Activated CD8-positive, alpha-beta T cell treated with anti-CD3 and anti-CD28 coated beads for 36 hours (primary cell): ENCODE results near the gene SETX. TPM values are rescaled to one million over a fixed set of nuclear protein-coding genes. Genes with fewer than 3 reads are reported as not detected.

ENCODE experiments used
- ATAC-seq: fragments of 200-7000 bp; cut with Tn5 transposase; one replicate; pipeline ENCODE4 v1.10.0; 2021; ENCODE audit warnings: mild to moderate bottlenecking, moderate library complexity
- CTCF ChIA-PET: fragments of 350-600 bp; sonication (Branson Sonifier 250); formaldehyde crosslinking; loops from one replicate; lab custom pipeline; 2021; ENCODE audit warnings: antibody characterized with exemption; lab: Charles Lee
- POLR2A ChIA-PET: fragments of 350-600 bp; sonication (Branson Sonifier 250); formaldehyde crosslinking; loops from one replicate; lab custom pipeline; 2021; ENCODE audit warnings: antibody characterized with exemption; lab: Charles Lee
- DNase-seq: peaks from one replicate; pipeline ENCODE4 v3.0.0-alpha.2; 2020
- H3K27ac Mint-ChIP-seq: one replicate; pipeline ENCODE4 v1.8.0; 2021; ENCODE audit warnings: mild to moderate bottlenecking, mixed read lengths
- H3K27me3 Mint-ChIP-seq: one replicate; pipeline ENCODE4 v1.8.0; 2021; ENCODE audit warnings: mixed read lengths
- H3K36me3 Mint-ChIP-seq: one replicate; pipeline ENCODE4 v1.8.0; 2021; ENCODE audit warnings: low read depth, mixed read lengths
- H3K4me1 Mint-ChIP-seq: one replicate; pipeline ENCODE4 v1.8.0; 2021; ENCODE audit warnings: low read depth, mixed read lengths
- H3K4me3 Mint-ChIP-seq: one replicate; pipeline ENCODE4 v1.8.0; 2021; ENCODE audit warnings: mild to moderate bottlenecking, moderate library complexity, mixed read lengths
- H3K9me3 Mint-ChIP-seq: one replicate; pipeline ENCODE4 v1.8.0; 2021; ENCODE audit warnings: mixed read lengths
- intact Hi-C: fragments of 100-400 bp; cut with micrococcal nuclease; formaldehyde crosslinking; loops from one replicate; pipeline ENCODE4 v1.10.0; 2022
- total RNA-seq, 2 experiments: library from RNA; stranded (reverse); gene quantifications; one replicate each; pipeline ENCODE4 v1.2.3, GENCODE V29; 2021
- TF ChIP-seq, protein P1 (sequence below): fragments of 200-600 bp; IDR thresholded peaks from one replicate; pipeline ENCODE4 v1.8.0; 2022; ENCODE audit warnings: antibody characterized with exemption, mild to moderate bottlenecking

The SETX gene
- total RNA-seq, 2 experiments from 2014 or later, result 32.6 to 33.8 TPM

DNA sequence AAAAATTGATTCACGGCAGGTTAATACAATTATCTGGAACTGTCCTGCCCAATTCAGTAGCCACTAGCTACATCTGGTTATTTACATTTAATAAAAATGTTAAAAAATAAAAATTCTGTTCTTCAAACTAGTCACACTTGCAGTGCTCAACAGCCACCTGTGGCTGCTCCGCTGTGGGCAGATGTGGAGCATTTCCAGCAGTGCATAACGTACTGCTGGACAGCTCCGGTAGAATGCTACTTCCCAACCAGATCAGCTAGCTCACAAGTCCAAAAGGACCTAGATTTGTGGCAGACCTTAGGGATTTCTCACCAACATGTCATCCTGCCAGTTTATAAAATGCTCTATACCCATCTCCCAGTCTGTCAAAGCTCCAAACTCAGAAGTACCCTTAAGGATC lies 42.8 kb downstream of the SETX start:
- no peaks in the 10 kb centered on the region for H3K27me3 Mint-ChIP-seq
- H3K36me3 Mint-ChIP-seq, result peaks cover 39% of the 10 kb centered on the region
- peaks cover 17% of the 10 kb centered on the region for H3K4me1 Mint-ChIP-seq
- intact Hi-C loops, result no loop called here
- ChIA-PET POLR2A (interaction anchor here (0.9 to 1.2 kb wide), 2 partner anchors 20 to 25 kb away, joined by 3 to 4 read pairs; no protein-coding TSS in a partner anchor), CTCF (interaction anchor here (1.4 kb wide), 1 partner anchor 59 kb away, joined by 4 read pairs; no protein-coding TSS in a partner anchor)
- TF ChIP-seq, protein P1, sequence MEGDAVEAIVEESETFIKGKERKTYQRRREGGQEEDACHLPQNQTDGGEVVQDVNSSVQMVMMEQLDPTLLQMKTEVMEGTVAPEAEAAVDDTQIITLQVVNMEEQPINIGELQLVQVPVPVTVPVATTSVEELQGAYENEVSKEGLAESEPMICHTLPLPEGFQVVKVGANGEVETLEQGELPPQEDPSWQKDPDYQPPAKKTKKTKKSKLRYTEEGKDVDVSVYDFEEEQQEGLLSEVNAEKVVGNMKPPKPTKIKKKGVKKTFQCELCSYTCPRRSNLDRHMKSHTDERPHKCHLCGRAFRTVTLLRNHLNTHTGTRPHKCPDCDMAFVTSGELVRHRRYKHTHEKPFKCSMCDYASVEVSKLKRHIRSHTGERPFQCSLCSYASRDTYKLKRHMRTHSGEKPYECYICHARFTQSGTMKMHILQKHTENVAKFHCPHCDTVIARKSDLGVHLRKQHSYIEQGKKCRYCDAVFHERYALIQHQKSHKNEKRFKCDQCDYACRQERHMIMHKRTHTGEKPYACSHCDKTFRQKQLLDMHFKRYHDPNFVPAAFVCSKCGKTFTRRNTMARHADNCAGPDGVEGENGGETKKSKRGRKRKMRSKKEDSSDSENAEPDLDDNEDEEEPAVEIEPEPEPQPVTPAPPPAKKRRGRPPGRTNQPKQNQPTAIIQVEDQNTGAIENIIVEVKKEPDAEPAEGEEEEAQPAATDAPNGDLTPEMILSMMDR, result no peak
- H3K9me3 Mint-ChIP-seq, result no peaks in the 10 kb centered on the region
- ATAC-seq, result no peak
- DNase-seq, result no peak
- H3K4me3 Mint-ChIP-seq, result no peak overlapping the region
- no peak overlapping the region for H3K27ac Mint-ChIP-seq

DNA sequence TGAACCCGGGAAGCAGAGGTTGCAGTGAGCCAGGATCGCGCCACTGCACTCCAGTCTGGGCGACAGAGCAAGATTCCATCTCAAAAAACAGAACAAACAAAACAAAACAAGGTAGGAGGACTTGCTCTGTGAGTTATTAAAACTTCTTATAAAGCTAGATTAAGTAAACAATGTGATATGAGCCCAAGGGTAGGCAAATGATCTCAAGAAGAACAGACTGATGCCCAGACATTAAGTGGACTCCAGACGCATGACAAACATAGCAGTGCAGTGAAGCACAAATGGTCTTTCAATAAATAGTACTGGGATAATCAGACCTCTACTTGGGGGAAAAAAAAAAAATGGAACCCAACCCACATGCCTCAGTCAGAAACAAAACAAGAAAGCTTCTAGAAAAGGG lies 45.7 kb downstream of the SETX start:
- intact Hi-C loops, result no loop called here
- Mint-ChIP-seq H3K27me3 (no peaks in the 10 kb centered on the region), H3K9me3 (no peaks in the 10 kb centered on the region), H3K36me3 (peaks cover 47% of the 10 kb centered on the region), H3K27ac (peak overlapping the region; percentile 27), H3K4me1 (peaks cover 18% of the 10 kb centered on the region), H3K4me3 (no peak overlapping the region)
- DNase-seq, result no peak
- TF ChIP-seq, protein P1, result no peak
- ChIA-PET CTCF (interaction anchor here (0.9 to 3.0 kb wide), 4 partner anchors 9 to 50 kb away, joined by 3 to 13 read pairs (median 4); no protein-coding TSS in a partner anchor), POLR2A (no interaction called here)
- ATAC-seq, result no peak

DNA sequence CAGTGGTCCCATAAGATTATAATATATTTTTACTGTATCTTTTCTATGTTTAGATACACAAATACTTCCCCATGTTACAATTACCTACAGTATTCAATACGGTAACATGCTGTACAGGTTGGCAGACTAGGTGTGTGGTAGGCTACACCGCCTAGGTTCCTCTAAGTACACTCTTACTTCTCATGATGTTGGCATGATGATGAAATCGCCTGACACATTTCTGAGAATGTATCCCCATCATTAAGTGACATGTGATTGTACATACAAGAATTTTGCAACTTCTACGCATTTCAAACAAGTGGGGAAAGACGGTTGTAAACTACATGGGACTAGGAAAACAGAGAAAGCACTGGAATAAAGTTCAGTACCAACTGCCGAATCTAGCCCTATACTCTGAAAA lies 53.3 kb downstream of the SETX start:
- ATAC-seq (no peak), DNase-seq (no peak)
- POLR2A ChIA-PET, result interaction anchor here (0.9 kb wide), 1 partner anchor 33 kb away, joined by 3 read pairs; no protein-coding TSS in a partner anchor
- CTCF ChIA-PET, result no interaction called here
- H3K9me3 Mint-ChIP-seq, result no peaks in the 10 kb centered on the region
- intact Hi-C loops, result no loop called here
- H3K36me3 Mint-ChIP-seq, result peaks cover 49% of the 10 kb centered on the region
- peak overlapping the region; percentile 48 for H3K27ac Mint-ChIP-seq
- TF ChIP-seq, protein P1, result no peak
- no peak overlapping the region for H3K4me3 Mint-ChIP-seq
- peaks cover 10% of the 10 kb centered on the region for H3K4me1 Mint-ChIP-seq
- H3K27me3 Mint-ChIP-seq, result no peaks in the 10 kb centered on the region

DNA sequence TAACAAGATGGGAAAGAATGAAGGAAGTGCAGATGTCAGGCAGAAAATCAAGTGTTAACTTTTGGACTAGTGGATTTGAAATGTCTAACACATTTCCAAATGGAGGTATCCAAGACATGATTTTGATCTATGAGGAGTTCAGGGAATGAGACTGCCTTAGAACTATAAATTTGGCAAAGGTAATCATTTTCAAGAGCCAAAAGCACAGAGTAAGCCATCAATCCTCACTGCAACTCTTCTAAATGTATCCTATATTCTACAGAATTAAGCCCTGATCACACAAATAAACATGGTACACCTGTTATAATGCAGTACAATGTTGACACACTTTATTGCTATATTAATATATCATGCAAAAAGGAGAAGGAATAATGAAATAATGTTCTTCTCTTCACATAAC lies 55.6 kb downstream of the SETX start:
- POLR2A ChIA-PET, result no interaction called here
- no peak overlapping the region for H3K27ac Mint-ChIP-seq
- H3K27me3 Mint-ChIP-seq, result no peaks in the 10 kb centered on the region
- DNase-seq (no peak), ATAC-seq (no peak)
- CTCF ChIA-PET, result no interaction called here
- no peaks in the 10 kb centered on the region for H3K9me3 Mint-ChIP-seq
- H3K36me3 Mint-ChIP-seq, result peaks cover 51% of the 10 kb centered on the region
- peaks cover 12% of the 10 kb centered on the region for H3K4me1 Mint-ChIP-seq
- no peak overlapping the region for H3K4me3 Mint-ChIP-seq
- TF ChIP-seq, protein P1, result no peak
- intact Hi-C loops, result no loop called here

DNA sequence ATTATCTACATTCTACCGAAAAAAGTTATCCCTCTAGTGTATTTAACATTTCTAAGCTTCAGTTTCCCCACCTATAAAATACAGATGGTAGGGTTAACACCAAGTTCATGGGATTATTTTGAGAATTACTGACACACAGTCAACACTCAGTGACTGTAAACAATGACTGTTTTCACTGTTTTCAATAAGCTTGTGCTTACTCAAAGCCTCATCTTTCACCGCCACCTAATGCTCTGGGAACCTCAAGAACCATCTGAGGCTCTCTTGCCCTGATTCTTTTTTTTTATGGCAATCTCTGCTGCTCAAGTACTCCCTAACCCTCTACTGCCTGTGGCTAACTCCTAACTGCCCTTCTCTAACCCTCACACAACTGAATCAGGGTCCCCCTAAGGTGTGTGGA lies 59.6 kb downstream of the SETX start:
- POLR2A ChIA-PET, result interaction anchor here (0.9 to 1.4 kb wide), 2 partner anchors 12 to 20 kb away, joined by 3 to 5 read pairs; no protein-coding TSS in a partner anchor
- H3K36me3 Mint-ChIP-seq, result peaks cover 37% of the 10 kb centered on the region
- intact Hi-C loops, result no loop called here

More for the DNA sequence above, 59.6 kb downstream of the SETX start:
- H3K4me1 Mint-ChIP-seq, result peaks cover 16% of the 10 kb centered on the region
- H3K27ac Mint-ChIP-seq, result peak overlapping the region; percentile 13
- H3K27me3 Mint-ChIP-seq, result no peaks in the 10 kb centered on the region
- TF ChIP-seq, protein P1, result no peak
- H3K4me3 Mint-ChIP-seq, result no peak overlapping the region
- DNase-seq, result no peak
- H3K9me3 Mint-ChIP-seq, result no peaks in the 10 kb centered on the region
- CTCF ChIA-PET, result interaction anchor here (0.8 to 5.2 kb wide), 3 partner anchors 26 to 36 kb away, joined by 3 to 20 read pairs (median 4); no protein-coding TSS in a partner anchor
- ATAC-seq, result no peak
